ENCODE results near the gene PTGR3.

The PTGR3 gene

DNA sequence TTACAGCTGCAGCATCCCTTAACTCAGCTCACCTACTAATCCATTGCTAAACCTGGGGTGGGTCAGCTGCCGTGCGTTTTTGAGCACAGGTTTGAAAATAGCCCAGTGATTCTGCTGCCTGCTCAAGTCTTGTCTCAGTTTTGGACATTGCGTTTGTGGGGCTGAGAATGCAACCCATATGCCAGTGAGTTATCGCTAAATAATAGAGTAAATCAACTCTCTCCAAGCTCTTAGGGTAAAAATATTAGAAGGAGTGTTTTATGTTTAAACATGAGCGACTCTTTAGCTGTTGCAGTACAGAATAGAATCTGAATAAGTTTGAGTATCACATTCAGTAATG, 3.8 kb upstream of the PTGR3 start:
- FAIRE-seq (no peak), DNase-seq (ENCODE audit: insufficient read length) (no peak)
- no peak for TF ChIP-seq POLR2A (IDR thresholded peaks at IDR 0.05; ENCODE audit: low read depth, low read length)

- TF ChIP-seq TAF1 (IDR thresholded peaks at IDR 0.05; ENCODE audit: borderline replicate concordance, low read depth, low read length) (no peak), POLR2AphosphoS5 (IDR thresholded peaks at IDR 0.05; ENCODE audit: low read depth, low read length) (no peak), POLR2A (IDR thresholded peaks at IDR 0.05; ENCODE audit: low read depth, low read length) (no peak)
- no peak for DNase-seq (ENCODE audit: insufficient read length)
- FAIRE-seq, result no peak
These were observed 3.2 kb upstream of the PTGR3 start for GRCh38 chr18:75211953-75212750.

- DNase-seq (ENCODE audit: insufficient read length) (no peak), FAIRE-seq (no peak)
- no peak for TF ChIP-seq POLR2AphosphoS5 (IDR thresholded peaks at IDR 0.05; ENCODE audit: low read depth, low read length)
- no peak for TF ChIP-seq TAF1 (IDR thresholded peaks at IDR 0.05; ENCODE audit: borderline replicate concordance, low read depth, low read length)
- no peak for TF ChIP-seq POLR2A (IDR thresholded peaks at IDR 0.05; ENCODE audit: low read depth, low read length)
These were observed 2.6 kb upstream of the PTGR3 start for GRCh38 chr18:75211626-75211952.

GRCh38 chr18:75211002-75211621, 2.2 kb upstream of the PTGR3 start:
- DNase-seq (ENCODE audit: insufficient read length) (no peak), FAIRE-seq (no peak)
- TF ChIP-seq POLR2A (IDR thresholded peaks at IDR 0.05; ENCODE audit: low read depth, low read length), result no peak
- TF ChIP-seq TAF1 (IDR thresholded peaks at IDR 0.05; ENCODE audit: borderline replicate concordance, low read depth, low read length), result no peak
- TF ChIP-seq POLR2AphosphoS5 (IDR thresholded peaks at IDR 0.05; ENCODE audit: low read depth, low read length), result no peak

GRCh38 chr18:75210274-75211001, 1.5 kb upstream of the PTGR3 start, which contains the start of gene TSHZ1:
TSHZ1 (plus strand) TSS chr18:75210797; CDS start chr18:75211877, 1,080 bp downstream.
- DNase-seq (ENCODE audit: insufficient read length) (no peak), FAIRE-seq (peak; percentile 90)
- TF ChIP-seq POLR2A (IDR thresholded peaks at IDR 0.05; ENCODE audit: low read depth, low read length) (peak; percentile 72), POLR2AphosphoS5 (IDR thresholded peaks at IDR 0.05; ENCODE audit: low read depth, low read length) (peak; percentile 57; the same call in 1 of the 2 replicates), TAF1 (IDR thresholded peaks at IDR 0.05; ENCODE audit: borderline replicate concordance, low read depth, low read length) (peak; percentile 66; the same call in 1 of the 2 replicates)

DNA sequence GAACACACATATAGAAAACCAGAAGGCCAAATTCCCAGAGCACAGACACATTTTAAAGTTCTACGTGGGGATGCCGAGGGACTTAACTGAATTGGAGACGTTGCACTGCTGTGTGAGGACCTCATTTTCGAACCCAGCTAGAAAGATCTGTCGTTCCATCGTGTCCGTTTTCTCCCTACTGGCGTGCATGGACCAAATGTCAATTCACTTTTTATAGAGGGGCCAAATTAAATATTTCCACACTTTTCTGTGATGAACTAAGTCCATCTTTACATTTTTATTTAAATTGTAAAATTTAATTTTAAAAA, 966 bp upstream of the PTGR3 start:
- DNase-seq (ENCODE audit: insufficient read length) (no peak), FAIRE-seq (no peak)
- TF ChIP-seq POLR2A (IDR thresholded peaks at IDR 0.05; ENCODE audit: low read depth, low read length) (no peak), POLR2AphosphoS5 (IDR thresholded peaks at IDR 0.05; ENCODE audit: low read depth, low read length) (no peak), TAF1 (IDR thresholded peaks at IDR 0.05; ENCODE audit: borderline replicate concordance, low read depth, low read length) (no peak)

DNA sequence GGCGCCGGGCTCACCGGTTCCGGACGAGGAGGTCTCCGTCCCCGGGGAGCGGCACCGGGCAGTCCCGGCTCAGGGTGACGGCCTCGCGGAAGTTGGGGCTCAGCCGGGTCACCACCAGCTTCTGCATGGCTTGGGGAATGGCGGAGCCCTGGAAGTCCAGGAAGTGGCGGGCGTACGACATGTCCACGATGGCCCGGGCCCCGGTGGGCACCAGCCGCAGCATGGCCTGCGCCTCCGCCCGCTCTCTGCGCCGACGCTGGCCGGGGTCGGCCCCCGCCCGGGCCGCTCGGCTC, 157 bp downstream of the PTGR3 start:
- FAIRE-seq, result no peak
- TF ChIP-seq POLR2A (IDR thresholded peaks at IDR 0.05; ENCODE audit: low read depth, low read length) (peak; percentile 48; the same call in 1 of the 2 replicates), TAF1 (IDR thresholded peaks at IDR 0.05; ENCODE audit: borderline replicate concordance, low read depth, low read length) (no peak), POLR2AphosphoS5 (IDR thresholded peaks at IDR 0.05; ENCODE audit: low read depth, low read length) (peak; percentile 60)
- no peak for DNase-seq (ENCODE audit: insufficient read length)

DNA sequence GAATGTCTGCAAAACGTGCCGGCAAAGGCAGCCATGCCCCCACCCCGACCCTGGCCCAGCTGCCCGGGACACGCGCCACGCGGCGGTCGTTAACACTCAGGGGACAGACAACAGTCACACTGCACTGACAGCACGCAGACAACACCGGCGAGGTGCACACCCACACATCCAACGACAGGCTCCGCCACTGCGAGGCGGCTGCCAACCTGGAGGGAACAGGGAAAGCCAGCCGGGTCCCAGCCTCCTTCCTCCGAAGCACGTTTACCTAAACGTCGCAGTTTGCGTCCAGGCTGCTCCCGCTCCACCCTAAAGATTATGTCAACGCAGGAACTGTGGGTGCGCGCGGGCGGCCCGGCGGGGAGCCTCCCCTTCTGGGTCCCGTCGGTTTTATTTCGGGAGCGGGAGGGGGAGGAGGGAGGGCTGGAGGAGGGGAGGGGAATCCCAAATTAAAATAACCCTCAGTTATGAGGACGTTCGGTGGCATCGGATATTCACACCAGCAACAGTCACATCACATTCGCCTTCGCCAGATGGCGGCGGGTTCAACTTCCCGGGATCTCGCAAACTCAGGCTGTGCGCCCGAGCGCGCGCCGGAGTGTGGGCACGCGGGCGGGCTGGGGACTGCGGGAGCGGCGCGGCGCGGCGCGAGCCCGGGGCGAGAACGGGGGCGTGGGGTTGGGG, 644 bp downstream of the PTGR3 start:
- TF ChIP-seq POLR2A (IDR thresholded peaks at IDR 0.05; ENCODE audit: low read depth, low read length) (peak; percentile 64), TAF1 (IDR thresholded peaks at IDR 0.05; ENCODE audit: borderline replicate concordance, low read depth, low read length) (peak; percentile 44; the same call in 1 of the 2 replicates), POLR2AphosphoS5 (IDR thresholded peaks at IDR 0.05; ENCODE audit: low read depth, low read length) (no peak; the same call in none of the 2 replicates)
- FAIRE-seq (peak; percentile 87), DNase-seq (ENCODE audit: insufficient read length) (no peak)

DNA sequence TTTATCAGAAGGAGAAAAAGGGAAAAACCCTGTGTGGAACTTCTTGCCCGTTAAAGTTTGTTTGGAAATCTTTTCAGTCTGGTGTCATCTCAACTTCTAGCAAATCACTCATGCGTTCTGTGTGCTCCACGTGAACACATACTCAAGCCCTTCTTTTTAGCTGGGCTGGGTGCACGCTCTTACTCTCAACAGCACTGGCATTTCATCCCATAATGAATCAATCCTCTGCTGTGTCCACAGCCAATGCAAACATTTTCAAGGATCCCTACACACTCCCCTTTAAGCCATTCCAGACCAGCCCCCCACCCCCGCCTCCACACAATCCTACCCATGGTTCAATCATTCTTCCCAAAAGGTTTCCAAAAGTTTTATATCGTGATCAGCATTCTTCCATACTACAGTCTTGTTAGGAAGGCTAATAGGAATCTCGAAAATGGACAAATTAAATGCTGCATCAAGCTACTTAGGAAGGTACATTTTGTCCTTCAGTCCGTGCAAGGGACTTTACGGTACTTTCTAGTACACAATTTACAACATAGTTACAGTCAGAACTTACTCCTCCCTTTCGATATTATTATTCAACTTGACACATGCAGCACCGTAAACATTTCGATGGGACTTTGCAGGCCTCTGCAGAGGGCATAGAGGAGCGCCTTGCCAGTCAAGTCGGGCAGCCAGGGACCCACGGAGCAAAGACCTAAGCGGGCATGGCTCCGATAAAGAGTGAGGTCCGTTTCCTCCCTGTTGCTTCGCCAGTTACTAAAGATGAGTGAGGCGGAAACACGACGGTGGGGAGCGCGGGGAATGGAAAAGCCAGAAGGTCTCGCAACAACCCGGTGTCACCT, 1.4 kb downstream of the PTGR3 start:
- DNase-seq (ENCODE audit: insufficient read length), result no peak
- FAIRE-seq, result peak; percentile 80
- TF ChIP-seq TAF1 (IDR thresholded peaks at IDR 0.05; ENCODE audit: borderline replicate concordance, low read depth, low read length), result no peak
- no peak for TF ChIP-seq POLR2AphosphoS5 (IDR thresholded peaks at IDR 0.05; ENCODE audit: low read depth, low read length)
- no peak for TF ChIP-seq POLR2A (IDR thresholded peaks at IDR 0.05; ENCODE audit: low read depth, low read length)

DNA sequence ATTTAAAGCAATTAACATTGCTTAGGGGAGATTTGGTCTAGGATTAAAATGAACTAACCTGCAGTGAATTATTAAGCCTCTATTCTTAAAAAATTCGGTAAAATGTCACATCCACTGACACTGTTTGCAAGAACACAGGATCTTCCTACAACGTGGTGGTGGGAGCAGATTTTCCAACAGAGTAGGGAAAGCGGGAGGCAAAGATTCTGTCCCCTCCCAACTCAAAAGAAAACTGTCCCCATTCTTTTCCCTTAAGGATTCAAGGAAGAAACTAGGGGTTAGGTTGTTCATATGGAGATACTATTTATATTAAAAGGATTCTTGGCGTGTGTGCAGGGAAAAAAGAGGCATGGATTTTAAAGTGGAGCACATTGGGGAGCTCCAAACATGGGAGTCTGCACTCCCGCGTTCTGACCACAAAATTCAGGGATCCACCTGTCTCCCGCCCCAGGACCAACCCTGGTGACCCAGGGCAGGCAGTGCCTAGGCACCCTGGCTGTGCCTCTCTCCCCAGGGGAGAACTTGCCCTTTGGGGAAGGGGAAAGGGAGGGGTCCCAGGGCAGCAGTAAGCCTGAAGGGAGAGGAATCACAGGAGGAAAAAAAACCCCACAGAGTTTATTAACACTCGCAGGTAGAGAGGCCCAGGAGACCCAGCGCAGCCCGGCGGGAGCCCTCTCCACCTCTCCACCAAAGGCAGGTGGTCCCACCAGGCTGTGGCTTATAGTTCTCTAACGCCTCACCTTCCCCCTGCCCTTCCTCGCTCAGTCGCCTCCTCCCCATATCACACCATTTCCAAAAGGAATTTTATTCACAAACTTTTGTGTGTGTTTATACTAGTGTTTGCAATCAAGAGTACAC, 2.3 kb downstream of the PTGR3 start:
- FAIRE-seq, result no peak
- DNase-seq (ENCODE audit: insufficient read length), result no peak
- TF ChIP-seq POLR2A (IDR thresholded peaks at IDR 0.05; ENCODE audit: low read depth, low read length), result no peak
- no peak for TF ChIP-seq POLR2AphosphoS5 (IDR thresholded peaks at IDR 0.05; ENCODE audit: low read depth, low read length)
- TF ChIP-seq TAF1 (IDR thresholded peaks at IDR 0.05; ENCODE audit: borderline replicate concordance, low read depth, low read length), result no peak
